SIG-M5 (cell line): ENCODE results near the gene PTPRD.

ENCODE experiments used
- DNase-seq: peaks from one replicate; lab custom pipeline; 2025; lab: John Stamatoyannopoulos, UW

PTPRD gene

DNA sequence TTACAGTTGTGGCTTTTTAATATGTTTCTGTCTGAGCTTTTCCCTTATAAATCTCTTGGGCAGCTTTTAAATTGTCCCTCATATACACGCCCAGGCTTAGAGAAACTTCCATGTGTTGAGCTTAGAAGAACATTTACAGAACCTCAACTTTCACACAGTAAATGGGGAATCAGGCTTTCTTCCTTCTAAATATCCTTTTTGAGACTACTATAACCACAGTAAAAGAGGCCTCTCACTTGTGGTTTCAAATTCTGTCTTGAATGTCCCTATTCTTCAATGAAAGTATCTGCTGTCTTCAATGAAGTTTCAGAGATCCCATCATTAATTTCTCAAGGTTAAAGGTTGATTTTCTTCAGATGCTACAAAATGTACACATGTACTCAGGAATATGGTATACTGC lies 2224.7 kb downstream of the PTPRD start:
- DNase-seq = no peak

DNA sequence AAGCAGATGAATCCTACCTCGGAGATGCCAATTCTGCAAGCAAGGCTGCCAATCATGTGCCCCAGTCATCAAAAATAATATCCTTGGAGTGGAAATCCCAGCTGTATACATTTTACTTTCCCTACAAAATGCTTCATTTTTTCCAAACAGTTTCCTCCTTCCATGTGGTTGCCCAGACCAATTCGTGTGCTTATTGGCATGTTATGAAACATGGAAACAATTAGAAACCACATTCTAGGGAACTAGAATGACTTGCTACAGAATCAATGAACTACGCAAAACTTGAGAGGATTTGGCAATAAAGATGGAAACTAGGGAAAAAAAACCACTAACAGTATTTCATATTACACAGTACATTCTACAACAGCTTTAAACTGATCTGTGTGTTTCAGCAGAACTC lies 2228.7 kb downstream of the PTPRD start:
- no peak for DNase-seq

DNA sequence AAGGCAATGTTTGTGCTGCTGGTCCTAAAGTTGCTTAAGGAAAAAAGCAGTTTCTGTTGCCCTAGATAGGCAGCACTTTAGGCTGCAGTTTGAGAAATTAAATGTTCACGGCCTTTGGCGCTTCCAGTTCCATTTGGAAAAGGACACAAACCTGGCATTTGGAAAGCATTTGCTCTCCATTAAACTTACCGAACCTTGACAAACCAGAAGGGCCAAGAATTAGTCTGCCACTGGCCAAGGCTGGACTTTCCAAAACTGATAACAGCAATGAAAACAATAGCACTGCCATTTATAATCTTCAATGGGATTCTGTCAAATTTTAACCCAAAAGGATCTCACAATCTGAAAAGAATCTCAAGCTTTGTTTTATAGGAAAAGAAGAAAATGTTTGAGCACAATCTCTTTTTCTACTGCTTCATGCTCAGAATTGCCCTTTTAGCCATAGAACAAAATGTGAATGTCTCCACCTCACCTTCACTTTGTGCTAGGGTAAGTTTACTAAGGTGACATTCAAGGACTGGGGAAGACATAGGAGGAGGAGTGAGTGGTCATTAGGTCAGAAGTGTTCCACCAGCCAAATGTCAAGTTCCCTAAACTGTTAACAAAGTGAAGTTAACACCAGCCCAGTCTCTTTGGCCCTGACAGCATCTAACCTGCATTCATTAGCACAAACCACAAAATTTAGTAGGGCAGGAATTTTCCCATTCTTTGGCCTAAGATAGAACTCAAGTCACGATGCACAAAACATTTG lies 2229.8 kb downstream of the PTPRD start:
- no peak for DNase-seq

DNA sequence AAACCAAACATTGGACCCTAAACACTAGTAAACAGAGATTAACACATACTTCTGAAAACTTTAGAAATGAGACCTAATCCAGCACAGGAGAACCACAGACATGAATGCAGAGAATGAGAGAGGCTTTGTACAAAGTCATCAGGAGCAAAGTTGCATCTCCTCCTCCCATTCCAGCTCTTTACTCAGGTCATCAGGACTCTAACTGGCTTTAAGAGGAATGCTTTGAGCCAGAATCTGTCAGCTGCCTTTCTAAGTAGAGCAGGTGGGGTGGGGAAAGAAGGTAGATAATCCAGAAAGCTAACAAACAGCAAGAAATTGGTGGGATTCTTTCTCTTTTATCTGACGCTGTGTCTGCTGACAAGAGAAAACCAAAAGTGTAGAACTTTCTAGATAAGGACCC lies 2230.5 kb downstream of the PTPRD start:
- no peak for DNase-seq

DNA sequence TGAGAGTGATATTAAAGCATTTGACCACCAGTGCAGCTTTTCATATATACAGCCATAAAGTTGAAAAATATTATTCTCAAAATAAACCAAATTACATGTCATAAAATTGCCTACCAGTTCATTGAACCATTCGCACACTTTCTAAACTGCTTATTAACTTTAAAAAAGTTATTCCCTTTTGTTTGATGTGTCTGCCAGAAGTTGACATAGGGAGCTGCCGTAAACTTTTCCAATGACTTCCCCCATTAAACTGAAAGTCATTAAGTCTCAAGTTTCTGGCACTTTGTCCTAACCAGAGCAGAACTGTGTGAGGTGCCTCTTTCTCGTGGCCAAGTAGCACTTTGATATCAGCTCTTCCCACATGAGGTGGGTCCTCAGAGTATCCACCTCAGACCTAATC lies 2231.2 kb downstream of the PTPRD start:
- DNase-seq = no peak

DNA sequence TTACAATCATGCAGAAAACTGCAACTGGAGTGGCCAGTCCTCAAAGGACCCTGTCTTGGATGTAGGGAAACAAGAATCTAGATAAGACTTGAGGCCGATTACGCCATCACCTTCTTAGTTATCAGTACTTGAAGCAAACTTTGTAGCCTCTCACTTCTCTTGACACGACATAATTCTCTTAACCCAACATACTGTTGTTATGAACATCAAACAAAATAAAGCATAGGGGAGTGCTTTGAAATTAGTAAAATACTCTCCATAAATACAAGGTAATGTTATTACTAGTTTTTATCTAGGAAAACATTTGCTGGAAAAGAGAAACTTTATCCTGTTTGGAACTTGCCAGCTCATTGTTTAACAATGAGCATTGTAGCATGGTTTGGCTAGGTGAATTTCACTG lies 2238.3 kb downstream of the PTPRD start:
- DNase-seq = no peak

DNA sequence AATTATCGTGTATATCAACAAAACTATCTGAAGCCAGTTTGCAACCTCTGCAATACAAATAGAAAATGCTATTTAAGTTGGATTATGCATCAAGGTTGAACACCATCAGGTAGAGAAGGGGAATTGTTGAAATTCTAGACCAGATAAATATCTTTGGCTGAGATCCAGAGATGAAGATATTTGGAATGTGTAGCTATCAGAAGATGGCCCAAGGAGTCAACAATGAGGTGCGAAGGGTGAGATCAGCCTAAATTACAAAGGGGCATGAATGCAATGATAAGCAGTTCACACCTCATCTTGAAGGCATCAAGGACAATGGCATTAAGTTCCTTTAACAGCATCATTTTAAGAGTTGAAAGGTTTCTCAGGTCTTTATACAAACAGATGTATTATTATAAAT lies 2241.1 kb downstream of the PTPRD start:
- DNase-seq = no peak

DNA sequence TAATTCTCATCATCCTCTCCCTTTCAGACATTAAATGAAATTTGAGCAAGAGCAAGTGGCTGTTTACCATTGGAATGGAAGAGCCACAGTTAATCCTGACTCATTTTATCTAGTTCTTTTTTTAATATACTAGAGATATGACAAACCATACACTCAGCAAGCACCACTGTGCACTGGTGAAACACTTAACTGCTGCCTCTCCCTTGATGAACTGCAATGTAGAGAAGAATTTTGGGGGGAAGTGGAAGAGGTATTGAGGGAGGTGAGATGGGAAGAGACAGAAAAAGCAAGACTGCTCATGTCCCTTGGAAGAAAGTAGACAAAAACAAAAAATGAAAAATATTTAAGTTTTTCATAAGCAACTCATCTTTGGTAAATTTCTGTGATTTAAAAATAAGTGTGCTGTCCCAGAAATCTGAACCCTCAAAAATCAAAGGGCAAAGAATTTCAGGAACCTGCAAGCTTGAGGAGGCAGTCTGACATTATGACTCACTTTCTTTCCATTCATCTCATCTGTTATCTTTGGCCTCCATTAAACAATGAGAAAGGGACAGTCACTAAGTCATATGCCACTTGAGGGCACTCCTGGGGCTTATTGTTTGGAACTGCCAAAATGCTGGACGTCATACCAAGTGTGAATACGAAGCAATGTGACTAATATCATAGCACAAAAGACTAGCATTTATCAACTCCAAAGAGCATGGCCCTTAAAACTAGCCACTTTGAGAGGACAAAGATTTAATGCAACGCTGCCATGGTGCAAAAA lies 2246.5 kb downstream of the PTPRD start:
- no peak for DNase-seq

DNA sequence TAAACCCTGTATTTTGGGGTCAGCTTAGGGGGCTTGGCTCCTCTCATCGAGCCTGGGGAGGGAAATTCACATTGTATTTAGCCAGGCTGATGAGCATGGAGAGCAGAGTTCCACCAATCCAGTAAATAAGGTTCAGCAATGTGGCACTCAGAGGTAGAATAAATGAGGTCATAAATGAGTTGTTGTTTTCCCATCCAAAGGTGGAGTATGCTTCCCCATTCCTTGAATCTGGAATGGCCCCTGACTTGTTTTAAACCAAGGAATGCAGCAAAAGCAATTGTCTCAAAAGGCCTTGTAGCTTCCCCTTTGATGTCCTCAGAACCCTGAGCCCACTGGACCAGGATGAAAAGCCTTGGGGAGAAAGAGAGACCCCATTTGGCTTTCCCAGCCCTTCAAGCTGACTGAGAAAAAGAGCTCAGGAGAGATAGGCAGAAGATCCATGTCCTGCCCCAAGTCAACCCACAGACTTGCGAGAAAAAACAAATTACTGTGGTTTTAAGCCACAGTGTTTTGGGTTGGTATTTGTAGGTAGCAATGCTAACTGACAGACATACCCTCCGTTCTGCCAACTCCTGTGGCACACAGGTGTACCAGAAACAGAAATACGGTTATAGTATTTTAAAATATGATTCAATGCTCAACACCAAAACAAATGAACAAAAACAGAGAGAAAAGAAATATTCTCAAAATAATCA lies 2247.2 kb downstream of the PTPRD start:
- DNase-seq = no peak

DNA sequence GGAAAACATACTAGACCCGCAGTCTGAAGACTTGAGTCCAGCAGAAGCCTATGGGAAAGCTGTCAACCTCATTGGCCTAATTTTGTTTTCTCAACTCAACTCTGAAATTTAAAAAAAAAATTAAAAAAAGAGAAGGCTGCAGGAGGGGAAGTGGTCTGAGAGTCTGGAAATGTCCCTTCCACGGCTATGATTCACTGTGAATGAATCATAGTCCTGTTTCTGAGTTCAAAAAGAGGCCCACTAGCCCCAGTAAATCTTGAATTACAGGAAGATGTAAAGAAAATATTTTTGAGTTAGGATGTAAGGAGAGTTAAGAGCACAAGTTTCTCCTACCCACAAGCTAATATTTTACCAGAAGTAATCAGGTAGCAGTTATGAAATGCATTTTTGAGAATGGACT lies 2247.8 kb downstream of the PTPRD start:
- no peak for DNase-seq

DNA sequence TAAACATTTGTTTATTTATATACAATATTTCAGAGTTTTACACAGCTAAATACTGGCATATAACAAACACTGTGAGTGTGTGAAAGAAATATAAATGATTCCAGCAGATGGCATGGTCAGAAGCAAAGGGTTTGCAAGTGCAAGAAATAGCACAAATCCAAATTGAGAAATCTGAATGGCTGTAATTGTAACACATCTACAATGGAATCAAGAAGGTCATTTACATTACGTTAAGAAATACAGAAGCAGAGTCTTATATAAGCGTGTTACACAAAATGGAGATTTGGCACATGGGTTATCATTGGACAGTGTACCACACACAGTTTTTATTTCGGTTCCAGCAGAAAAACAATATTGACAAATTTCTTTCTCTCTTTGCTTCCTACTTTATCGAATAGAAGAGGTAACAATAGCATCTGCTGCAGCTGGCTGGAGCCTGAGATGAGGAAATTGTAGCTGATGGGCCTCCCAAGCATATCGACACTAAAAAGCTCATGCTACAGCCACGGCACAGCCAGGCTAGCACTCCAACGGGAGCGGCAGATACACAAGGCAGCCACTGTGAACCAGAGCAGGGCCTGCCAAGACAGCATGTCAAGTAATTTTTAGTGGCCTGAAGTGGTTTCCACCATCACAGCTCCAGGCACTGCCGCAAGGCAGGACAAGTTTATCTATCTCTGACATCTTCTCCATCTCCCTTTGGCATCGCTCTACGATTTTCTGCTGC lies 2248.6 kb downstream of the PTPRD start:
- DNase-seq = no peak

DNA sequence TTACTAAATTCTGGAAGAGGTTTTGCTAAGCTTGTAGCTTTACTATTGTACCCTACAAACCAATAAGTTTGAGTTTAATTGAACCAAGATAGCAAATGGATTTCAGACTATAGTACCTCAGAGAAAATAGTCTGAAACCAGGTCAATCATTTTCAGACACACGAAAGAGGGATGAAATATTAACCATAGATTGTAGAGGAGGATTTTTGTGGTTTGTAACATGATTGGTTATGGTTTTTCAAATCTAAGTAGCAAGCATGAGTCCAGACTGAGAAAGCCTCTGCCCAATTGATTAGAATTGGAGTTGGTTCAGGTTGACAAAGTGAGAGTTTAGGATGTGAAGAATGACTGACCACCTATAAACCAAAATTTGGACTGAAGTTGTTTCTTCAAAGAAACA lies 2250.6 kb downstream of the PTPRD start:
- no peak for DNase-seq

DNA sequence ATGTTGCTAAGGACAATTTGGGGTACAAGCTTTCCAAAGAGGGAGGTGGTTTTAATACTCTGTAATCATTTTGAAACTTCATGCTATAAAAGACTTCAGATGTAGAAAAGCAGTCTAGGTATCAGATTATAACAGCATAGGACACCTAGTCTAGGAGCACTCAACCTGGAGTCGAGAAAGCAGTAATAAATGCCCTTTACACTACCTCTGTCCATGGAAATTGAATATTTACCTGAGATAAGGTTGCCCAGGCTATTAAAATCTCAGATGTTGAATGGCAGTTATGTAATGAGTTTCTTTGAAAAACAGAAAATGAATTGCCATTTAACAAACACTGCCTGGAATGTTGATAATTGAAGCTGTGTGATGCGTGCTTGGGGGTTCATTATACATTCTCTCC lies 2251.4 kb downstream of the PTPRD start:
- DNase-seq = no peak

DNA sequence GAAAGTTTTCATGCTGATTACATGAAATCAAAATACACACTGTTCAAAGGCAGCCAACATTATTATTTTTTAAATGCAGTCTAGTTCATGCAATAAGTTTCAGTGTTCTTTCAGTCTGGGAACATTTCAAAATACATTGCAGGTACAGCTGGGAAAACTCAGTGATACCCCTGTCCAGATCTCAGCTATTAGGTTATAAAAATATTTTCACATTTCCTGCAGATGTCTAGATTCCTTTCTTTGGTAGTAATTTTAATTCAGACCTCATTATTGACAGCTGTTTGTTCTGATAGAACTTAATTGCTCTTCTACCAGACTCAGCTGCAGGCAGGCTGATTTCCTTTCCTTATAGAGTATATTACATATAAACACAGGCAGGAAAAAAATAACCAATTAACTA lies 2256.4 kb downstream of the PTPRD start:
- DNase-seq = no peak

DNA sequence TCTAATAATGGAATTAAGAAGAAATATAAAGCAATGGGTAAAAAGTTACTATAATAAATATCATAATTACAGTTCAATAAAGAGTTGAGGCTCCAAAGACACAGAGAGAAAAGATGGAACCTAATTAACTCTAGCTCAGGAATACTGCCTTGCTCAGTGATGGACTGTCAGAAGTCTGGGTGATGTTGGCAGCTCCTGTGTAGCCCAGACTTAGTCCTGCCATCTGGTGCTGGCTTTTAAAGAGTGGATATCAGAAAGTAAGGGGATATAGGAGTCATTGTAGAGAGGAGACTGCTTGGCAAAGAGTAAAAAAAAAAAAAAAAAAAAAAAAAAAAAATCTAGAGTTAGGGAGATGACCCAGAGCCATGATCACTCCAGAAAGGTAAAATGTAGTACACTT lies 2261.4 kb downstream of the PTPRD start:
- DNase-seq = no peak

DNA sequence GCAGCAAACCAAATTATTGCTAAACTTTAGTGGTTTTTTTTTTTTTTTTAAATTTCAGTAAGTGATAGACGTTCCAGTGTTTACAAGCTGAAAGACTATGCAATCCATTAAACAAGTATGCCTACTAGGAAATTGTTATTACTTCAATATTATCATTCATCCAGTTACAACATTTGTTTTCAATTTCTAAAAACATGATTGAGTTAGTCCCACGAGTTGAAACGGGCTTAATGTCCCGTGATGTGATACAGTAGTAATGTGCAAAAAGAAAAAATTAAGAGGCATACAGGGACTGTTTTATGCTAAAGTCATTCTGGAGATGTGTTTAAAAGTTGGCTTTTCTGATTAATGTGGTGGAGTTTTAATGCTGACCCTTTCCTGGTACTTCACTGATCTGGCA lies 2262.9 kb downstream of the PTPRD start:
- DNase-seq = no peak

DNA sequence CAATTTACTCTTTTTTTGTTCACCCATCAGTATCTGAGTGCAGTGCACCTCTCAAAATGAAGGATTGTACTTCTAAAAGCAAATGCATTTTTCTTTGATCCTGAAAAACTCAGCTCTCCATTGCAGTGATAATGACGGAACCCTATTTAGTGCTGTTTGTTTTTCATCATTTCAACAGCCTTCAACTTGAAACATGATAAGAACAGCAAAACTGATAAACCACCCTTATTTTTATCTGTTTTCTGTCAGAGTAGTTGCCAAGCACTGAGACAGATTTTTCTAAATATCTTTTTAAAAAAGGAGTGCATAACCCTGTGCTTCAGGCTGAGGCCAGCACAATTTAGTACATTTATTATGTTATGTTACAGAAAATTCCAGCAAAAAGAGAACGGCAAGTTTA lies 2263.4 kb downstream of the PTPRD start:
- no peak for DNase-seq

DNA sequence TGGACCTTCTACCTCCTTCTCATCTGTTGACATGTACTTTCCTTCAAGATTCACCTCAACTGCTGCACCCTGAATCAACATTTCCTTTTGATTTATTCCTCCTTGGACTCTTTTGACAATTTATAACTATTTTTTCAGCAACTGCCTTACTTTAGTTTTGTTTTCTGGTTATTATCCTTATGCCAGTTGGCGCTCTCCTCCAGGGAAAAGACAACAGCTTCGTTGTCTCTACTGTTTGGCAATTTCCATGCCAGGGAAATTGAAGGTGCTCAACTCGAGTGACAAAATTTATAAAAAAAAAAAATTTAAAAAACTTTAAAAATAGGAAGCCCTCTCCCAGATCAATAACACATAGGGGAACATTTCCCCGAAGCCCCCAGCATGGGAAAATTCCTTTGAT lies 2264.0 kb downstream of the PTPRD start:
- DNase-seq = no peak

DNA sequence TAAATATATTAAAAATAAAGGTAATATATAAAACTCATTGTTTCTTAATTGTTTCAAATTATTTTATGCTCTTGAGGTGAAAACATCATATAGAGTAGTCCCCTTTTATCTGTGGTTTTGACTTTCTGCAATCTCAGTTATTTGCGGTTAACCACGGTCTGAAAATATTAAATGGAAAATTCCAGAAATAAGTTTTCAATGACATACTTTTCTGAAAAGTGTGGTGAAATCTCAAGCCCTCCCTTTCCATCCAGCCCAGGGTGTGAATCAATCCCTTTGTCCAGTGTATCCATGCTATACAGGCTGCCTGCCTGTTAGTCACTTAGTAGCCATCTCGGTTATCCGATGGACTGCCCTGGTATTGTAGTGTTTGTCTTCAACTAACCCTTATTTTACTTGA lies 2266.5 kb downstream of the PTPRD start:
- DNase-seq = no peak

DNA sequence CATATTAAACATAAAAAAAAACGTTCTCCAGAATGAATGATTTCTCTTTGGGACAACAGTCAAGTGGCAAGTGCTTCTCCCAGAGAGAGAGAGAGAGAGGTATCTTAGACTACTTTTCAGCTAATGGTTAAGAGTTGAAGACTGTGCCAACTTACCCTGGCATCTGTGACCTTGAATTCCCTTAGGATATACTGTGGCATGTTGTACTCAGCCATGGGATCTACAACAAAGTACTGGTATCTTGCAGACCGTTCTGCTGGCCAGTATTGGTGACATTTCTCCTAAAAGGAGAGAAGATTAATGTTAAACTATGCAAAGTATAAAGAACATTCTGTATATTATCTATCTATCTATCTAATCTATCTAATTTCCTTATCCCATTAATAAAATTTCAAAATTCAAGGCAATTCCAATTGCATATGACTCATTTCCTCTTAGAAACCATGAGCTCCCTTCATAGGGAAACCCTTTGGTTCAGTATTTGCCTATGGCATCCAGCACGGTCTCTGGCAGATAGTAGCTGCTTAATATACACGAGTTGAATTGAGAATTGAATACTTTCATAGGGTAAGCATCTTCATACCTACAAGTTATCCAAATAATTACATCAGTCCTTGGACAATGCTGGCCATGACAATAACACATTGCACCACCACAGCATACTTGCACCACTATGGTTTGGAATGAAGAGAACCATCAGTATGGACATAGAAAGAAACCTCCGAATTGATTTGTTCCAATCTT lies 2273.9 kb downstream of the PTPRD start:
- DNase-seq = no peak

DNA sequence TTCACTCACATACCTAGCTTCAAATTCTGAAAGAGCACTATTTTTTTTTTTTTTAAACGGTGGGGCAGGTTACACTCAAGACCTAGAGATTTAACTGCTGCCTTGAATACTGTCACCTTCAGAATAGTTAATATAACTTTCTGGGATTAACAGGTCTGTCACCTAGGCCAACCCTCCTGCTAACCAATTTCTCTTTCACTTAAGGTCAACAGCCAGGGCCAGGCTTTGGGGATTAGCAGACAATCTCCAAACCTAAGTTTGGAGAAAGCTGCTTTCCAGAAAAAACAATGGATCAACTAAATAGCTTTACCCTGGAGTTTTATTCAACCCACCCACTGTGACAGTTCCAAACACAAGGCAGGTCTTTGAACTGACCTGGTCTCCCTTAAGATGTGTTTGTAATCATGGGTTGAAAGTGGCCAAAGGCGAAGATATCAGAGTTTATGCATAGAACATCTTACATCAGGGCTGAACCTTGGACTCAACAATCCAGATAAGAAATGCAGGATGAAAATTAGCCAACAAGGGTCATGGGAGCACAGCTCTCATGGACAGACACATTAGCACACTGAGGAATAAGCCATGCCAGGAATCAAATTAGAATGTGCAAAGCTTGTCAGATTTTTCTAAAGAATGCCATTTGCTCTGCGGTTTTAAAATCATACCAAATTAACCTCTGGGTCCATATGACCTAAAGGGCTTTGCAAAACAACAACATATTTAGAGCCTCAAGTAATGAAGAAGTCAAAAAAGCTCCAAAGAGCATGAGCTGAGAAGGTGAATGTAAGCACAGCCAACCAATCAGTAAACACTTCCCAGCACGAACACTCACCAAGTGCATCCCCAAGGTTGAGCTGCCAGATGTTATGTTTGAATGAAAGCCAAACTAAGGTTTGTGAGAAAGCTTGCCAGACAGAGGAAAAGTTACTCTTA lies 2274.7 kb downstream of the PTPRD start:
- DNase-seq = no peak
